ENCODE measurements around the gene PPP2R2B. TPM values are rescaled to one million over a fixed set of nuclear protein-coding genes. Genes with fewer than 3 reads are reported as not detected.

The PPP2R2B gene
- polyA plus RNA-seq, 3 donors = 0.08 TPM; not detected in 2

DNA sequence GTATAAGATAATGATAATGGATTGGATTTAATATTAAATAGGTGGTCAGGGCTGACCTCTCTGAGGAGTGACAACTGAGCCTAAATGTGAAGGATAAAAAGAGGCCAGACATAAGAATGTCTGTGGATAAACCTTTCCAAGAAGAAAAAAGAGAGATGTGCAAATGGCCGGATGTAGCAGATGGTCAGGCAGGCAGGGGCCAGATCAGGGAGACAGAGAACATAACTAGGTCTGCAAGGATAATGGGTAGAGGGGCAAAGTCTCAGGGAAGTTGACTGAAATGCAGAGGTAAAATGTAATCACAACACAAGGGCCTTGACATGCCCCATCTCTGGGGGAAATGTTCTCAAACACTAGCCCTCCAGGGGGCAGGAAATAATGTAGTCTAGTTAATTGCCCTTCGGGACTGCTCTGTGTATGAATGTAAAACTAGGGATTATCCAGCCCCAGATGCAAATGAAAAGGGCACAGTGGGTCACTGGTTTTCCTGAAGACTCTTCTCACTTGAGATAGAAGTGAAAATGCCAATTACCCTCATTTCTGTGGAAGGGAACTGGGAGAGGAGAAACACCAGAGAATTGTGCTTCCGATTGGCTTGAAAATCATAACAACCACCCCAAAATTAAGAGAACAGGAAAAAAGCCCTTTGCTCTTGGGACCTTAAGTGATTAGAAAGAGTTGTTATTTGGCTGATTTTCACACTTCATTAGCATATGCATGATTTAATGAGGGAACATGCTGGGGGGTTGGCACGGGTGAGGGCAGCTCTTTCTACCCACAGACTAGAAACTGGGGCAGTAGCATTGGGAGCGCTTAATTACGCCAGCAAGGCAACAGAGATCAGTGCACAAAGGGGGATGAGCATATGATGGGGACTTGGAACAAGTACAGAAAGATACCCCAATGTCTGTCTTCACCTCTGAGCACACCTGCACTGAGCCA is 88.6 kb downstream of the PPP2R2B start:
- TF ChIP-seq, protein P1, sequence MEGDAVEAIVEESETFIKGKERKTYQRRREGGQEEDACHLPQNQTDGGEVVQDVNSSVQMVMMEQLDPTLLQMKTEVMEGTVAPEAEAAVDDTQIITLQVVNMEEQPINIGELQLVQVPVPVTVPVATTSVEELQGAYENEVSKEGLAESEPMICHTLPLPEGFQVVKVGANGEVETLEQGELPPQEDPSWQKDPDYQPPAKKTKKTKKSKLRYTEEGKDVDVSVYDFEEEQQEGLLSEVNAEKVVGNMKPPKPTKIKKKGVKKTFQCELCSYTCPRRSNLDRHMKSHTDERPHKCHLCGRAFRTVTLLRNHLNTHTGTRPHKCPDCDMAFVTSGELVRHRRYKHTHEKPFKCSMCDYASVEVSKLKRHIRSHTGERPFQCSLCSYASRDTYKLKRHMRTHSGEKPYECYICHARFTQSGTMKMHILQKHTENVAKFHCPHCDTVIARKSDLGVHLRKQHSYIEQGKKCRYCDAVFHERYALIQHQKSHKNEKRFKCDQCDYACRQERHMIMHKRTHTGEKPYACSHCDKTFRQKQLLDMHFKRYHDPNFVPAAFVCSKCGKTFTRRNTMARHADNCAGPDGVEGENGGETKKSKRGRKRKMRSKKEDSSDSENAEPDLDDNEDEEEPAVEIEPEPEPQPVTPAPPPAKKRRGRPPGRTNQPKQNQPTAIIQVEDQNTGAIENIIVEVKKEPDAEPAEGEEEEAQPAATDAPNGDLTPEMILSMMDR (IDR thresholded peaks at IDR 0.05) = no peak
- no peak overlapping the region for H3K9ac ChIP-seq (ENCODE audit: insufficient read depth, low read length, poor library complexity, severe bottlenecking)
- H3K4me3 ChIP-seq (replicated peaks in 1 of 3; ENCODE audit: low read depth in 2 of 3, low read length in 3 of 3) = no peak overlapping the region
- no peak for DNase-seq
- no peak overlapping the region for H2AFZ ChIP-seq (ENCODE audit: insufficient read depth, low read depth, low read length, poor library complexity, severe bottlenecking)
- H3K4me2 ChIP-seq (replicated peaks; ENCODE audit: extremely low read depth, low read length, poor library complexity, severe bottlenecking) = no peak overlapping the region
- peaks cover 0 to 10% of the 10 kb centered on the region in 2 donors for H3K4me1 ChIP-seq (ENCODE audit: control insufficient read depth in 1 of 2, insufficient read depth in 2 of 2, low read length in 2 of 2)
- Mint-ChIP-seq H3K27me3 (ENCODE audit: low read depth in 3 of 3) (peaks cover 0 to 3% (median 0%) of the 10 kb centered on the region in 3 donors), H3K27ac (no peak overlapping the region), H3K9me3 (no peaks in the 10 kb centered on the region), H3K4me3 (no peak overlapping the region), H3K36me3 (no peaks in the 10 kb centered on the region), H3K4me1 (peaks cover 13% of the 10 kb centered on the region)
- H3K27me3 ChIP-seq (ENCODE audit: control insufficient read depth in 2 of 2, insufficient read depth in 2 of 2, low read length in 2 of 2) = no peaks in the 10 kb centered on the region
- H3K27ac ChIP-seq (ENCODE audit: low read depth in 1 of 2, low read length in 2 of 2) = no peak overlapping the region
- H3K79me2 ChIP-seq (ENCODE audit: insufficient read depth, low read length) = no peaks in the 10 kb centered on the region
- intact Hi-C loops (cut with micrococcal nuclease) = no loop called here
- 67% methylated on average over 1 of the region's 6 CpGs for WGBS (ENCODE audit: insufficient coverage)
- no peaks in the 10 kb centered on the region for H4K20me1 ChIP-seq (ENCODE audit: insufficient read depth, low read length)
- H3K9me3 ChIP-seq (replicated peaks in 1 of 2; ENCODE audit: control insufficient read depth in 1 of 2, insufficient read depth in 1 of 2, low read length in 2 of 2) = no peaks in the 10 kb centered on the region
- no peaks in the 10 kb centered on the region for H3K36me3 ChIP-seq (replicated peaks in 1 of 2; ENCODE audit: control insufficient read depth in 1 of 2, insufficient read depth in 2 of 2, low read length in 2 of 2)

DNA sequence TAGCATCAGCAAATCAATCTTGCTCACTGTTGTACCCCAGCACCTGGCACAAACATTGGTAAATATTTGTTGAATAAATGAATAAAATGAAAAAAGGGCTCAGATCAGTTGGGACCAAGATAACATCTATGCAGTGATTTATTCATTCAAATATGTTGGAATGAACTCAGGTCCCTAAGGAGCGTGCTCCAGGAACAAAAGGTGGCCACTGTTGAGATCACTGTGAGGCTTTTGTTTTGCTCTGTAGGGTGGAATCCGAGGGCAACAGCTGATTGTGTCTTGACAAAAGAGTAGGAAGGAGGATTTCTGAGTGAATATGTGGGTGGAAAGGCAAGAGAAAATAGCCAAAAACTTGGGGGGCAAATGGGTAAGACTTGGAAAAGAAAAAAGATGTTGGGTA is 89.7 kb downstream of the PPP2R2B start:
- WGBS (ENCODE audit: insufficient coverage) = 100% methylated on average over 1 of the region's 2 CpGs
- H3K4me3 ChIP-seq (replicated peaks in 1 of 3; ENCODE audit: low read depth in 2 of 3, low read length in 3 of 3) = no peak overlapping the region
- peaks cover 0 to 10% of the 10 kb centered on the region in 2 donors for H3K4me1 ChIP-seq (ENCODE audit: control insufficient read depth in 1 of 2, insufficient read depth in 2 of 2, low read length in 2 of 2)
- intact Hi-C loops (cut with micrococcal nuclease) = no loop called here
- TF ChIP-seq, protein P1 (IDR thresholded peaks at IDR 0.05) = no peak
- no peak overlapping the region for H3K4me2 ChIP-seq (replicated peaks; ENCODE audit: extremely low read depth, low read length, poor library complexity, severe bottlenecking)
- H3K36me3 ChIP-seq (replicated peaks in 1 of 2; ENCODE audit: control insufficient read depth in 1 of 2, insufficient read depth in 2 of 2, low read length in 2 of 2) = no peaks in the 10 kb centered on the region
- peaks cover 0 to 3% (median 0%) of the 10 kb centered on the region in 3 donors for H3K27me3 Mint-ChIP-seq (ENCODE audit: low read depth in 3 of 3)
- H3K9me3 ChIP-seq (replicated peaks in 1 of 2; ENCODE audit: control insufficient read depth in 1 of 2, insufficient read depth in 1 of 2, low read length in 2 of 2) = no peaks in the 10 kb centered on the region
- H3K27ac Mint-ChIP-seq = no peak overlapping the region
- H3K36me3 Mint-ChIP-seq = no peaks in the 10 kb centered on the region
- H3K79me2 ChIP-seq (ENCODE audit: insufficient read depth, low read length) = no peaks in the 10 kb centered on the region
- DNase-seq = no peak
- H3K4me3 Mint-ChIP-seq = no peak overlapping the region
- H3K9me3 Mint-ChIP-seq = no peaks in the 10 kb centered on the region
- no peaks in the 10 kb centered on the region for H3K27me3 ChIP-seq (ENCODE audit: control insufficient read depth in 2 of 2, insufficient read depth in 2 of 2, low read length in 2 of 2)
- peaks cover 11% of the 10 kb centered on the region for H3K4me1 Mint-ChIP-seq
- no peaks in the 10 kb centered on the region for H4K20me1 ChIP-seq (ENCODE audit: insufficient read depth, low read length)
- no peak overlapping the region for H3K27ac ChIP-seq (ENCODE audit: low read depth in 1 of 2, low read length in 2 of 2)
- H3K9ac ChIP-seq (ENCODE audit: insufficient read depth, low read length, poor library complexity, severe bottlenecking) = no peak overlapping the region
- H2AFZ ChIP-seq (ENCODE audit: insufficient read depth, low read depth, low read length, poor library complexity, severe bottlenecking) = no peak overlapping the region
